ENCODE measurements around the gene PNPT1.
"Not testable (repeated sequence)": the region's sequence is repeated elsewhere in the genome, so short reads cannot be mapped to it uniquely, and the experiment has no call there.

Gene PNPT1

DNA sequence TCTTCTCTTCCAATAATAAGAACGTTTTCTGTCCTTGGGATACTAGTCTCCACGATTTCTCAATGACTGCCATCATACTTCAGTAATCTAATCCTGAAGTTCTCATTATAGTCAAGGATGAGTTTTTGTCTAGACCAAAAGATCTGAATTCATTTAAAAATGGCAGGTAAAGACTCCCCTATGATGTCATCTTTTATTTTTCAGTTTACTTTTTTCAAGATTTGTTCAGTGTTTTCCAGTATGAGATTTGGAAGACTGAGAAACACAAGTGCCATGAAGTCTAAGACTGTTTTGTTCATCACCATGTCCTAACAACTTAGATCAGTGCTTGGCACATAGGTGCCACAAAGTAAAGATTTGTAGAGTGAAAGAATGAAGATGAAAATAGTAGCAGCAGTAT lies 40.4 kb downstream of the PNPT1 start:
- DNase-seq: no peak

GRCh38 chr2:55649211-55649610 lies 44.4 kb downstream of the PNPT1 start:
- no peak for DNase-seq

GRCh38 chr2:55636831-55637230 lies 56.8 kb downstream of the PNPT1 start:
- no peak for DNase-seq

DNA sequence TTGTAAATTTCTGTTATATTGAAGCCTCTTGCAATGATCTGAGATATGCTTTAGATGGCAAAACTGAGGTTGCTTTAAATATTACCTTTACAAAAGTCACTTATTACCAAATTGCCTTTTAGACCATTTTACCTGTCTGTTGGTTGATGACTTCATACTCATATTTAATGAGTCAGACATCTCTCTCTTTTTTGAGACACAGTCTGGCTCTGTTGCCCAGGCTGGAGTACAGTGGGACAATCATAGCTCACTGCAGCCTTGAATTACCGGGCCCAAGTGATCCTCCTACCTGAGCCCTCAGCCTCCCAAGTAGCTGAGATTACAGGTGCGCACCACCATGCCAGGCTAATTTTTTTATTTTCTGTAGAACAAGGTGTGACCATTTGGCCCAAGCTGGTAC lies 64.7 kb downstream of the PNPT1 start:
- no peak for DNase-seq

- no peak for DNase-seq
Measured at GRCh38 chr2:55627915-55628314, 65.7 kb downstream of the PNPT1 start.

DNA sequence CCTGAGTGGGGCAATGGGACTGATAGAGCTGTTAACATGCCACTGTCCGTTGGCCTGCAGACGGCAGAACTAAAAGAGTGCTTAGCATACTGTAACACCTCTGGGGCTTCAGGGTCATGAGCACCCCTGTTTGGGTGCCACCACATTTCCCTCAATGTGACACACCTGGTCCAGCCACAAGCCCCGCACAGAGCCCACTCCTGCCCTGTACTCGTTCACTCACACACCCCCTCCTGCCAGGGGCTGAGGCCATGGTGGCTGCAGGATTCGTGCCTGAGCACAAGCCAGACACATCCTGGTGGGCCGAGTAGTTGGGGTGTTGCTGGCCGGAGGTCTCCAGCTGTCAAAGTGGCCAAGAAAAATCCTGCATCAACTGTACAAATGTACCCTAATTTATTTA lies 71.8 kb downstream of the PNPT1 start:
- no peak for DNase-seq

- no peak for DNase-seq
Measured at GRCh38 chr2:55620123-55620779, 73.4 kb downstream of the PNPT1 start.

GRCh38 chr2:55618275-55619055 lies 75.2 kb downstream of the PNPT1 start:
- peak; percentile 41 for DNase-seq

- DNase-seq: no peak
Measured at GRCh38 chr2:55618025-55618274, 75.7 kb downstream of the PNPT1 start.

DNA sequence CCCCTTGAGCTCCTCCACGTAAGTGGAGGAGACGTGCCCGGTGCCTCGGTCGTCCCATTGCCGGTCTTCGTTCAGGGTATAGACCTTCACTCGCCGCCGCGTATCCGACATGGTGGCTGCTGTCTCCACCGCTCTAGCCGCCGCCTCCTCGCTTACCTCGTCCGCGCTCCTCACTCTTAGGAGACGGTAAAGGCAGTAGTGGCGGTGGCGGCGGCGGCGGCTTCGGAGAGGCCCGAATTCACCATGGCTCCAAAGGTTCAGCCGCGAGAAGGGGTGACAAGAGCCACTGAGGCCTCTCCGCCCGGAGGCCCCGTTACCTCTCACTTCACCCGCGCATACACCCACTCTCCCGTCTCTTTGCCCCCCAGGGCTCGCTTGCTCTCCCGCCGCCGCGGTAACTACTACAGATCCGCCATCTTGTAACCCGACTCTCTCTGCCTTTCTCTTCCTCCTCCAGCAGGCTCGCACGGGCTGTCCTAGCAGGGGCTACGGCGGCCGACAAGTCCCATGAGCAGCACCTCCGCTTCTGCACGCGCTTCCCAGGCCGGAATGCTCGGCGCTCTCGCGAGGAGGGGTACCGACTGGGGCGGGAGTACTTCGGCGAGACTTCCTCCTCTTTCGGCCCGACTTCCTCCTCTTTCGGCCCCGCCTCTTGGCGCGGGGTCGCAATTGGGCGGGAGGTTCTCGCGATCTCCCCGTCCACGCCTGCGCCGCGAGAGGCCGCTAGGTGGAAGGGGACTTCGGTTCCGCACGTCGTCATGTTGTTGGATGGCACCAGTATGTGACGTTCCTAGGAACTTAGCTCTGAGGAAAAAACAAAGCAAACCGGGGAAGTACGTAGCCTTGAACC lies 76.2 kb downstream of the PNPT1 start, which contains the start of gene PPP4R3B:
TSS of gene PPP4R3B (minus strand) at position 448 of the 850 bp plus-strand sequence. CDS start at position 111, 337 bp downstream.
- DNase-seq: peak; percentile 94

- DNase-seq: no peak
Measured at GRCh38 chr2:55616551-55617174, 77.0 kb downstream of the PNPT1 start.

DNA sequence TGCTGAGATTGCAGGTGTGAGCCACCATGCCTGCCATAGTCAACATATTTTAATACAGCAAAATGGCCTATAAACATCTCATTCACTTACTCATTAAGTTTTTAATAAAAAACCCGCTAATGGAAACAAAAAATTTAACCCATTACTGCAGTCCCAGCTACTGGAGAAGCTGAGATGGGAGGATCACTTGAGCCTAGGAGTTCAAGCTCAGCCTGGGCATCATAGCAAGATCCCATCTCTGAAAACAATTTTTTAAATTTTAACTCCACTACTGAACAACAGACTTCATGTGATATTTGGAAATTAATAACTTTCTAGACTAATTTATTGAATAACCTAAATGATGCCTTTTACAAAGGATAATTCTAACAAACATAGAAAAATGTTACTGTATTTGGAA lies 81.6 kb downstream of the PNPT1 start:
- no peak for DNase-seq

- DNase-seq: no peak
Measured at GRCh38 chr2:55610954-55611743, 82.5 kb downstream of the PNPT1 start.

DNA sequence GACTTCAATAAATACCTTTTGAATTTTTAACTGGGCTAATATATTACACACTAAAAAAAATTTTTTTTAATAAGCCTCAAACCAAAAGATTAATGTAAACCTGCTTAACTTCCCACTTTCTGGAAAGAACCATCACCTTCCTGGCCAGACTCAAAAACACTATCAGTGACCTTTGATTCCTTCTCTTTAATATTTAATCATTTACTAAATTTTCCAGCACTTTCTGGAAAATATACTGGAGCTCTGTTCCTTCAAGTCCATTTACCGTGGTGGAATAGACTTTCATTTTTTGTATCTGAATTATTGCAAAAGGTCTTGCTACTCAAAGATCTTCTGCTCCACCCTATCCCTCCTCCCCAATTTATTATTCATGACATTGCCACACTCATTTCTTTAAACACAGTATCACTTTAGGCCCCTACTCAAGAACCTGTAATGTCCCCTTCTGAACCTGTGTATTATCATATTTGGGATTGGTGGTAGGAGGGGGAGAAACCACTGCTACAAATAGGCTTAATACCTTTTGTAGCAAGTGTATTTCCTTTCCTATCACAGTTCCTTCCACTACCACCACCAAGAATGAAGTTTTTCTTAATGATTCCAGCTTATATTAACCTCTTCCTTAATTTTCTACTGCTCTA lies 83.6 kb downstream of the PNPT1 start:
- no peak for DNase-seq

DNA sequence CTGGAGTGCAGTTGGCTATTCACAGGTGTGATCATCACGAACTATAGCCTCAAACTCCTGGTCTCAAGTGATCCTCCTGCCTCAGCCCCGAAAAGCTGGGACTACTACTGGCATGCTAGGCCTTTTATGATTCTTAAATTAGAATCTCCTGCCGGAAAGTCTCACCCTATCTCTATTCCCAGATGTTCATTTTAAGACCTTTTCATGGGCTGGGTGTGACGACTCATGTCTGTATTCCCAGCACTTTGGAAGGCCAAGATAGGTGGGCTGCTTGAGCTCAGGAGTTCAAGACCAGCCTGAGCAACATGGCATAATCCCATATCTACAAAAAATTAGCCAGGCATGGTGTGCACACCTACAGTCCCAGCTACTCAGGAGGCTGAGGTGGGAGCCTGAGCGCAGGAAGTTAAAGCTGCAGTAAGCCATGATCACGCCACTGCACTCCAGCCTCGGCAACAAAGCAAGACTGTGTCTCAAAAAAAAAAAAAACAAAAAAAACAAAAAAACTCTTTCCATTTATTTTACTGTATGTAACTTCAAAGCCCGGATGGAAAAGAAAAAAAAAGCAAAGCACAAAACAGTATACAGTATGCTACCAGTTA lies 84.3 kb downstream of the PNPT1 start:
- DNase-seq: no peak

DNA sequence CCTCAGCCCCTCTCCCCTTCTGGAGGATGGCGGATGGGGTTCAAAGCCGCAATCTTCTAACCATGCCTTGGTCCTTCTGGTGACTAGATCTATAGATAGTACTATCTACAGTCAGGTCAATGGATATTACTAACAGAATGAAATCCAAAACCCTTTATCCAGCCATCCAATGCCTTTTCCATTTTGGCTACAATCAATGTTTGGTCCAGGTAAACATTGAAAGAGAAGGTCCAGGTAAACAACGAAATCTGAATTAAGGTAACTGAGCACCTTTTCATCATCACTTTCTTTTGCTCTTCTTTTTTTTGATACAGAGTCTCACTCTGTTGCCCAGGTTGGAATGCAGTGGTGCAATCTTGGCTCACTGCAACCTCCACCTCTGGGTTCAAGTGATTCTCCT lies 85.9 kb downstream of the PNPT1 start:
- no peak for DNase-seq

- no peak for DNase-seq
Measured at GRCh38 chr2:55604027-55604565, 89.5 kb downstream of the PNPT1 start.

DNA sequence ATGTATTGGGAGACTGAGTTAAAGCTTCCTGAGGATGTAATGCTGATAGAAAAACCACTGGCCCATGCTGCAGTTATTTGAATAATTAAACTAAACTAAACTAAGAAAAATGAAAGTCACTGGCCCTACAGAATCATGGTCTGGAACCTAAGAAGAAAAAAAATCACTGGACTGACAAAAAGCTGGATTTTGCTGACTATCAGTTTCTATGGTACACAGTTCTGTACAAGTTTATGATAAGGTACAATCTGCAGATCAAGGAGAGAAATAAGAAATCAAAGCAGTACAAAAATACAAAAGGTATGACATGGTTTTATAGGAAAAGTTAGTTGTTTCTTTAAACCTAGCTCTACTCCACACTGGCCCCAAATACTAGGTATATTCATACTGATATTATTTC lies 91.8 kb downstream of the PNPT1 start:
- DNase-seq: no peak

GRCh38 chr2:55598056-55598795 lies 95.4 kb downstream of the PNPT1 start:
- no peak for DNase-seq

GRCh38 chr2:55596795-55597194 lies 96.8 kb downstream of the PNPT1 start:
- not testable (repeated sequence) for DNase-seq

GRCh38 chr2:55595536-55595935 lies 98.1 kb downstream of the PNPT1 start:
- DNase-seq: no peak

Data from NCI-H1436 treated with DMSO at 0.1 percent for 48 hours (cell line).